Glomerular endothelial cell (primary cell): ENCODE measurements around the gene TEX13A. TPM values are rescaled to one million over a fixed set of nuclear protein-coding genes. Genes with fewer than 3 reads are reported as not detected.
"Not testable (repeated sequence)": the region's sequence is repeated elsewhere in the genome, so short reads cannot be mapped to it uniquely, and the experiment has no call there.

Source experiments
- DNase-seq: peaks from one replicate; pipeline ENCODE4 v3.0.0-alpha.2; 2011; ENCODE audit warnings: low read depth, low spot score; ENCODE audit errors: extremely low read depth
- total RNA-seq: library from RNA; depleted of rRNA; stranded (reverse); fragments of >200 nt; gene quantifications from 2 replicates; pipeline ENCODE4 v1.2.3, GENCODE V29; 2015

TEX13A gene
- not detected in 2 replicates for total RNA-seq

DNA sequence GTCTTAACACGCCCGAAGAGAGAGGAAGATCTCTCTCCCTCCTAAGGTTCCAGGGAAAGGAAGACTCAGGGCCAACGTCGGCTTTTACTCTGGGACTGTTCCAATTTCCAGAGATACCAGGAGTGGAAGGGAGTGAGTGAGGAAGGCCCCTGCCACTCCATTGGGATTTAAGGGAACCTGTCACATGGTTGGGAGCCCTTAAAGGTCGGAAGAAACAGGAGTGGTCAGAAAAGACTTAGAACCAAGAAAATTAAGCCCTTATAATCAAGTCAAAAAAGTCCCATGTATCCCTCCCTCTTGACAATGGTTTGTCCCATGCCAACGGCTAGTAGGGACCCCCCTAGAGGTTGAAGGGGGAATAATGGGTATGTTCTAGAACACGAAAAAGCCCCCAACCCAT lies at the start of gene TEX13A:
Gene TEX13A (minus strand): TSS at position 59 of the 400 bp plus-strand sequence. CDS start 297 bp downstream, outside the sequence.
- no peak for DNase-seq

DNA sequence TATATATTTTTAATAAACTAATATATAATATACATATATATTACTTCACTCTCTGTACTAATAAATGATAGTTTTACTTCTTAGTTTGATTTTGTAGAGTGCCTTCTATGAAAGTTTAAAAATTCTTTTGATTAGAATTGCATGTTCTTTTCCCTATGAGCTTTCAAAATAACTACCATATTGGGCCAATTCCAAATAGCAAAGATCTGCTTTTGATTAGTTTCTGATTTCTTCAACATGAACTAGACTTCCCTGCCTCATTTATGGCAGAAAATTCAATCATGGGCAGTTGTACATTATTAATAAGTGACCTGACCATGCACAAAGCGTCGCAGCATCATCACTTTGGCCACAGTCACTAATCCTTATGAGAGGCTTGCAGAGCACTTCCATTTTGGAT lies 48.9 kb upstream of the TEX13A start:
- no peak for DNase-seq

- no peak for DNase-seq
Observed at GRCh38 chrX:105267167-105267566, 46.7 kb upstream of the TEX13A start.

DNA sequence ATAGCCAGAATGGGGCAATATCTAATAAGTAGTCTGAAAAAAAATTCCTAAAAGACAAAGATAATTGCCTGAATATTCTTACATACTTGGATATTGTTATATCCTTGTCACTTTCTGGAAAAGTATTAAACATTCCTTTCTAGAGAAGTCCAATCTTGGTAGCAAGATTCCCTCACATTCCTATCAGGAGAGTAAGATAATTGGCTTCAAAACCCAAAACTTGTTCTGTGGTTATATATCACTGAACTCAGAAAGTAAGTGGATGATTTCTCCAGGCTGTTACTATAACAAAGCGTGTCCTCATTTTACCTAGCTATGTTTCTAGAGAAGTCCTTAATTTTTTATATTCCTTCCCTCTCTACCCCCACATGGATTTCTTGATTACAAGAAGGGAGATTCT lies 46.0 kb upstream of the TEX13A start:
- DNase-seq: no peak

- no peak for DNase-seq
Observed at GRCh38 chrX:105265093-105265492, 44.6 kb upstream of the TEX13A start.

- DNase-seq: no peak
Observed at GRCh38 chrX:105263801-105264200, 43.3 kb upstream of the TEX13A start.

GRCh38 chrX:105263171-105263570 lies 42.7 kb upstream of the TEX13A start:
- DNase-seq: no peak

DNA sequence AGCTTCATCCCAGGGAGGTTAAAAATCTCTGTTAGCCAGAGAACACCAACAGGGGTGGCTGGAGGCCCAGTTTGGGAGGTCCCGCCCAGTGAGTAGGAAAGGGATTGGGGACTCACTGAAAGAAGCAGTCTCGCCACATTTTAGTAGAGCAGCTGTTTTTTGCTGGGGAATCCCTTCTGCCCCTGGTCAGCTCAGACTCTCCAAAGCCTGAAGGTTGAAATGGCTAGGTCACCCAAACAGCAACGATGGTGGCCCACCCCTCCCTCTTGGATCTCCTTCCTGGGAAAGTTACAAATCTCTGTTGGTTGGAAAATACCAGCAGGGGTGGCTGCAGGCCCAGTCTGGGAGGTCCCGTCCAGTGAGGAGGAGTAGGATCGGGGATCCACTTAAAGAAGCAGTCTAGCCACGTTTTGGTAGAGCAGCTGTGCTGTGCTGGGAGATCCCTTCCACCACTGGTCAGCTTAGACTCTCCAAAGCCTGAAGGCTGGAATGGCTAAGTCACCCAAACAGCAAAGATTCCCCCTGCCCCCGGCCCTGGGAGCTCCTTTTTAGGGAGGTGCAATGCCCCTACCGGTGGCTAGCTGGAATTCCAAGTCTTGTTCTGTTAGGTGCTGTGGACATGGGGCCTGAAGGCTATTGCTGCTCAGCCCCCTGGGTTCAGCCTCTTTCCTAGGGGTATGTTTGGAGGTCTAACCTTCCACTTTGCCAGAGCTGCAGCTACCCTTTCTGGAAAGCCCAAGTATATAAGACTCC lies 40.0 kb upstream of the TEX13A start:
- DNase-seq: no peak

DNA sequence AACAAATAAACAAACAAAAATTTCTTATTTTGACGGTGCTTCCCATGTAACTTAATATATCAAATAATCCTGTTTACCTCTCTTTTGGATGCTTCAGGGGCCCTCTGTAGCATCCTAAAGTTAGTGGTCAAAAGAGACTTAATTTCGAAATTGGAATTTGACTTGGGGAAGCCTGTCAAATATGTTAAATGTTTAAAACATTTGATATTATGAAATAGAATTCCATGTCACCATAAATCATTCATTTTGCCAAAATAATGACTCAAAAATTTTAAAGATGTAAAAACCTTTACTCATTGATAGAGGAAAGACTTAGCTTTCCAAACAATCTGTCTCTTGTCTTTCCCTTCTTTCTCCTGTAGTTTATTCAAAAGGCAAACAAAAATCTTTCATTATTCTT lies 20.6 kb upstream of the TEX13A start:
- DNase-seq: no peak

DNA sequence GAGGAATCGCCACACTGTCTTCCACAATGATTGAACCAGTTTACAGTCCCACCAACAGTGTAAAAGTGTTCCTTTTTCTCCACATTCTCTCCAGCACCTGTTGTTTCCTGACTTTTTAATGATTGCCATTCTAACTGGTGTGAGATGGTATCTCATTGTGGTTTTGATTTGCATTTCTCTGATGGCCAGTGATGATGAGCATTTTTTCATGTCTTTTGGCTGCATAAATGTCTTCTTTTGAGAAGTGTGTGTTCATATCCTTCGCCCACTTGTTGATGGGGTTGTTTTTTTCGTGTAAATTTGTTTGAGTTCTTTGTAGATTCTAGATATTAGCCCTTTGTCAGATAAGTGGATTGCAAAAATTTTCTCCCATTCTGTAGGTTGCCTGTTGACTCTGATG lies 16.9 kb upstream of the TEX13A start:
- DNase-seq: not testable (repeated sequence)

DNA sequence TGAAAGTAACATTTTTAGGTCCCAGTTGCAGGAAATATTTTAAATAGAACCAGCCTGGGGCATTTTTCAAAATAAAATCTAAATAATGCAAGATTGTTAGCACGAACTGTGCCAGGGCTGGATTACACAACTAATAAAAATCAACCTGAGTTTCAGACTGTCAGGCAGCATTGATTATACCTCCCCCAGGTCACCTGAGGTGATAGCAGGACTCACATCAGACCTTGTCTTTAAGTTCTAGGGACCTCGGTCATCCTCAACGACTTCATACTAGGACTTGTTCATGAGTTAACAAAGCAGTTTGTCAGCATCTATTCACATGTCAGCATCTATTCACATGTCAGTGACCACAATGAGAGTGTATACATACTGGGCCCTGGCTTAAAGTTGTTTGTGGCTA lies 8.7 kb upstream of the TEX13A start:
- no peak for DNase-seq

DNA sequence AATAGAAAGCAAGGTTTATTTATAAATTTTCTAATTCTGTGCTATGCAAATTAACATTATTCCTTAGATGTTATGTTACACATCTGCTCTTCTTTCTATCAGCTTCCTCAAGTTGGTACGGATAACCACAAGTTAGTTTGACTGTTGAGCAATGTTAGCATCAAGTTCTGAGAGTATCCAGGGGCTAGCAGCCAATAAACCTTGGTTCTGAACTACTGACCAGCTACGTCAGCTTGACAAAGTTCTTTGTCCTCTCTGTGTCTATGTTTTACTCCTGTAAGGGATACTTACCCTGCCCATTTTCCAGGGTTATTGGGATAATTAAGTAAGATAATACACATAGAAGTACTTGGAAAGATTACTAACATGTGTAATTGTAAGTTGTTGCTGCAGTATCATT lies 8.1 kb upstream of the TEX13A start:
- no peak for DNase-seq

DNA sequence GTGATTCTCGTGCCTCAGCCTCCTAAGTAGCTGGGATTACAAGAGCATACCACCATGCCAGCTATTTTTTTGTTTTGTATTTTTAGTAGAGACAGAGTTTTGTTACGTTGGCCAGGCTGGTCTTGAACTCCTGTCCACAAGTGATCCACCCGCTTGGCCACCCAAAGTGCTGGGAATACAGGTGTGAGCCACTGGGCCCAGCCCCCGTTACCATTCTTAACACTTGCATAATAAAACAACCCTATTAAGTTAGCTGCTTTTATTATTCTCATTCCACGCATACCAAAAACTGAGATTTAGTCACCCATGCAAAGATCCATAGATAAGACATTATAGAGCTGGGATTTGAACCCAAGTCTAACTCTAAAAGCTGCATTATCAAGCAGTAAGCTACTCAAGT lies 6.0 kb upstream of the TEX13A start:
- DNase-seq: no peak

GRCh38 chrX:105221374-105221773 lies 880 bp upstream of the TEX13A start:
- no peak for DNase-seq

- no peak for DNase-seq
Observed at GRCh38 chrX:105219454-105220401, 766 bp downstream of the TEX13A start.

- DNase-seq: no peak
Observed at GRCh38 chrX:105211066-105211575, 9.4 kb downstream of the TEX13A start.

DNA sequence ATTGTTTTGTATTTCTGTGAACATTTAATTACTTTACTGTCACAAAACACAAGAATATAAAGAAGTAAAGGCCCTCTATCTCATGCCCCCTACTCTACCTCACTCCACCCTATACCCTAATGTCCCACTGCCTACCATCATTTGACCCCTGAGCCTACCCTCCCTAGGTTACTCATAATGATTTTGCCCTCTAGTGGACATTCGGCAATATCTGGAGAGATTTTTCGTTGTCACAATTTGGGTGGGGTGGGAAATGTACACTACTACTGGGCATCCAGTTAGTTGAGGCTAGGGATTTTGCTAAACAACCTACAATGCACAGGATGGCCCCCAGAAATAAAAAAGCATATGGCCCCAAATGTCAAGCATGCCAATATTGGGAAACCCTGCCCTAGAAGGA lies 10.2 kb downstream of the TEX13A start:
- no peak for DNase-seq

DNA sequence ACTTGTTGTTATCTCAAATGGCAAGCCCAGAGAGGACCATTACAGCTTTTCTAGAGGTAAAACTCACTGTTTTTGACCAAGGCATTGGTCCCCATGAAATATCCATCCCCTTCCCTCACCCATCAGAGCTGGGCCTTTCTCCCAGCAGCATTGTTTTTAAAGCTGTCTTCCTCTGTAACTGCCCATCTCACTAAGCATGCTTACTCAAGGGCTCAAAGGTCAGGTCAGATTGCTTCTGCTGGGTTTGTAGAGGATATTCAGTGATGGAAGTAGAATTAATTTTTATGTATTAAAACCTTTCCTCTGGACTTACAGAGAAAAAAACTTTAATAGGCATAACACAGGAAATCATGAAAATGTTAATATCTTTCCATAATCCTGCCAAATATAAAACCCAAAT lies 11.1 kb downstream of the TEX13A start:
- DNase-seq: no peak

GRCh38 chrX:105191878-105192277 lies 28.6 kb downstream of the TEX13A start:
- no peak for DNase-seq

GRCh38 chrX:105190252-105190853 lies 30.1 kb downstream of the TEX13A start:
- no peak for DNase-seq

DNA sequence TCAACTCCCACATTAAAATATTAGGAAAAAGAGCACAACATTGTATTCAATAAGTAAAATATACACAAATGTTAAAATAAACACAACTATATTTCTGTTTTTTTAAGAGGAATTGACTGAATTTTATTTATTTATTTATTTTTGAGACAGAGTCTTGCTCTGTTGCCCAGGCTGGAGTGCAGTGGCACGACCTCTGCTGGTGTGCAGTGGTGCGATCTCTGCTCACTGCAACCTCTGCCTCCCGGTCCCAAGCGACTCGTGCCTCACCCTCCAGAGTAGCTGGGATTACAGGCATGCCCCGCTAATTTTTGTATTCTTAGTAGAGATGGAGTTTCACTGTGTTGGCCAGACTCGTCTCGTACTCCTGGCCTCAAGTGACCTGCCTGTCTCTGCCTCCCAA lies 31.4 kb downstream of the TEX13A start:
- no peak for DNase-seq
